GM23338 (cell line): ENCODE data around the gene COL1A2. TPM values are rescaled to one million over a fixed set of nuclear protein-coding genes. Genes with fewer than 3 reads are reported as not detected.

Source experiments
- ATAC-seq: fragments of 200-7000 bp; cut with Tn5 transposase; 3 replicates; pipeline ENCODE4 v1.9.1; 2020
- DNase-seq: peaks from one replicate; pipeline ENCODE4 v3.0.0-alpha.2; 2015; ENCODE audit warnings: low spot score
- H2AFZ ChIP-seq: fragments of 200-600 bp; sonication (generic); 2 replicates; pipeline ENCODE4 v1.8.0; 2016; ENCODE audit warnings: antibody characterized with exemption, mild to moderate bottlenecking, moderate library complexity
- H3F3A ChIP-seq: fragments of 200-600 bp; sonication (generic); replicated peaks from 2 replicates; pipeline ENCODE4 v1.8.0; 2017; ENCODE audit warnings: antibody characterized with exemption, mixed run types, low read depth
- H3K27ac ChIP-seq: fragments of 200-600 bp; sonication (generic); 2 replicates; pipeline ENCODE4 v1.6.1; 2016; ENCODE audit warnings: low read depth
- H3K27me3 ChIP-seq: fragments of 200-600 bp; sonication (generic); 2 replicates; pipeline ENCODE4 v1.8.0; 2016; ENCODE audit warnings: mild to moderate bottlenecking, mixed run types, moderate library complexity; ENCODE audit not compliant: insufficient read depth
- H3K36me3 ChIP-seq: fragments of 200-600 bp; sonication (generic); 2 replicates; pipeline ENCODE4 v1.8.0; 2016; ENCODE audit warnings: mild to moderate bottlenecking; ENCODE audit not compliant: insufficient read depth
- H3K4me1 ChIP-seq: fragments of 200-600 bp; sonication (generic); 2 replicates; pipeline ENCODE4 v1.8.0; 2016; ENCODE audit warnings: mild to moderate bottlenecking, moderate library complexity; ENCODE audit not compliant: insufficient read depth
- H3K4me2 ChIP-seq: fragments of 200-600 bp; sonication (generic); 2 replicates; pipeline ENCODE4 v1.7.1; 2017; ENCODE audit warnings: mixed run types
- H3K4me3 ChIP-seq: fragments of 200-600 bp; sonication (generic); 2 replicates; pipeline ENCODE4 v1.6.1; 2016; ENCODE audit warnings: mixed run types
- H3K79me2 ChIP-seq: fragments of 200-600 bp; sonication (generic); replicated peaks from 2 replicates; pipeline ENCODE4 v1.8.0; 2017; ENCODE audit warnings: mild to moderate bottlenecking; ENCODE audit not compliant: insufficient read depth
- H3K9me2 ChIP-seq: fragments of 200-600 bp; sonication (generic); 2 replicates; pipeline ENCODE4 v1.8.0; 2017; ENCODE audit not compliant: insufficient read depth
- H4K20me1 ChIP-seq: fragments of 200-600 bp; sonication (generic); replicated peaks from 2 replicates; pipeline ENCODE4 v1.8.0; 2017; ENCODE audit warnings: mild to moderate bottlenecking; ENCODE audit not compliant: insufficient read depth
- H3K27ac Mint-ChIP-seq: 2 replicates; pipeline ENCODE4 v1.8.0; 2020; ENCODE audit warnings: inconsistent platforms, mild to moderate bottlenecking, moderate library complexity, mixed read lengths
- H3K27me3 Mint-ChIP-seq: 3 replicates; pipeline ENCODE4 v1.8.0; 2022; ENCODE audit warnings: low read depth, mild to moderate bottlenecking, moderate library complexity, mixed read lengths, inconsistent platforms; ENCODE audit not compliant: insufficient read depth, poor library complexity
- H3K36me3 Mint-ChIP-seq: 3 replicates; pipeline ENCODE4 v1.8.0; 2021; ENCODE audit warnings: low read depth, mild to moderate bottlenecking, inconsistent platforms, moderate library complexity, mixed read lengths
- H3K4me1 Mint-ChIP-seq: 3 replicates; pipeline ENCODE4 v1.8.0; 2020; ENCODE audit warnings: mild to moderate bottlenecking, inconsistent platforms, mixed read lengths
- H3K4me3 Mint-ChIP-seq: 3 replicates; pipeline ENCODE4 v1.8.0; 2021; ENCODE audit warnings: moderate library complexity, mild to moderate bottlenecking, inconsistent platforms, mixed read lengths
- H3K9me3 Mint-ChIP-seq: 3 replicates; pipeline ENCODE4 v1.8.0; 2020; ENCODE audit warnings: moderate library complexity, mild to moderate bottlenecking, inconsistent platforms, mixed read lengths
- CREB1 ChIP-seq: fragments of 250-450 bp; sonication (Bioruptor Pico); IDR thresholded peaks from 2 replicates; pipeline ENCODE4 v1.5.0; 2020; ENCODE audit warnings: low read depth, mild to moderate bottlenecking, moderate library complexity
- EZH2 ChIP-seq: fragments of 200-600 bp; sonication (generic); IDR thresholded peaks from one replicate; pipeline ENCODE4 v1.8.0; 2017; ENCODE audit warnings: antibody characterized with exemption, mild to moderate bottlenecking, low read depth; ENCODE audit not compliant: unreplicated experiment
- EZH2phosphoT487 ChIP-seq: fragments of 200-600 bp; sonication (generic); IDR thresholded peaks from one replicate; pipeline ENCODE4 v1.8.1; 2018; ENCODE audit warnings: antibody characterized with exemption; ENCODE audit not compliant: unreplicated experiment
- POLR2AphosphoS5 ChIP-seq: IDR thresholded peaks from 2 replicates; pipeline ENCODE4 v1.6.1; 2016; ENCODE audit warnings: antibody characterized with exemption, low read depth
- STAT1 ChIP-seq: IDR thresholded peaks from one replicate; pipeline ENCODE4 v1.6.1; 2016; ENCODE audit warnings: antibody characterized with exemption; ENCODE audit not compliant: unreplicated experiment
- ZNF114 ChIP-seq: fragments of 250-450 bp; sonication (Bioruptor Pico); IDR thresholded peaks from 2 replicates; pipeline ENCODE4 v1.5.0; 2020; ENCODE audit warnings: mild to moderate bottlenecking, moderate library complexity
- ZNF331 ChIP-seq: fragments of 250-450 bp; sonication (Bioruptor Pico); IDR thresholded peaks from 2 replicates; pipeline ENCODE4 v1.5.0; 2020; ENCODE audit warnings: low read depth, mild to moderate bottlenecking, moderate library complexity
- polyA plus RNA-seq: library from polyadenylated mRNA; unstranded; fragments of >200 nt; fragmentation: Nextera tagmentation; extraction: Ambion mirVana; gene quantifications from 2 replicates; pipeline ENCODE4 v1.2.1, GENCODE V29; 2016
- total RNA-seq: library from RNA; depleted of rRNA; stranded (reverse); fragments of >200 nt; shearing (Covaris generic); gene quantifications from 2 replicates; pipeline ENCODE4 v1.2.3, GENCODE V29; 2014
- TF ChIP-seq, protein P1 (sequence below), 2 experiments: fragments of 200-600 bp in 1 of 2; sonication (generic) in 1 of 2; conservative IDR thresholded peaks; 2 replicates each; pipeline versions ENCODE4 v1.5.1 to v1.6.1; 2016 to 2017; ENCODE audit warnings: antibody characterized with exemption in 2 of 2, low read depth in 2 of 2, mild to moderate bottlenecking in 2 of 2, moderate library complexity in 1 of 2
- TF ChIP-seq, protein P2 (sequence below): fragments of 250-450 bp; sonication (Bioruptor Pico); IDR thresholded peaks from 2 replicates; pipeline ENCODE4 v1.5.0; 2020; ENCODE audit warnings: mild to moderate bottlenecking, moderate library complexity

Gene COL1A2
- total and polyA plus RNA-seq, 2 experiments from 2014 or later = 32.0 to 67.0 TPM

DNA sequence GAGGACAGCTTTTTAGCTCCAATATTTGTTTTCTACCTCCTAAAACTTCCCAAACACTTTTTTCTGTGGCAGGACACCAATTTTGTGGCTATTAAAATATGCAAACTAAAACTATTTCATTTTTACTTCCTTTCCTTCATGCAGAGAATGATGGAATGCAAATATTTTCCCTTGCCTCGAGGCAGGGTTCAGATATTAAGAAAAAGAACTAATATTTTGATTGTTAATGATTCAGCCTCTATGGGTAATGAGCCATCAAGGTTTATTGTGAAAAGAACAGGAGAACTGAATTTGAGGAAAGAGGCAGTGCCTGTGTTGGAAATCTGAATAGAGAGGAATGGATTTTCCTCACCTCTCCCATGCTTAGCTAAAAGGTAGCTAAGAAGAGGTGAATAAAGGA is 71.8 kb downstream of the COL1A2 start:
- no peaks in the 10 kb centered on the region for H3K27me3 ChIP-seq
- 0 out of 2 replicates have a peak overlapping the region, but pooled peaks have one; percentile 19 for H2AFZ ChIP-seq
- H3K4me3 ChIP-seq = no peak overlapping the region
- no peaks in the 10 kb centered on the region for H3K36me3 ChIP-seq
- H3F3A ChIP-seq = no peaks in the 10 kb centered on the region
- 0 out of 2 replicates have a peak, but pooled peaks cover 3% of the 10 kb centered on the region for H3K9me2 ChIP-seq
- no peaks in the 10 kb centered on the region for H3K9me3 Mint-ChIP-seq
- H3K27ac ChIP-seq = no peak overlapping the region
- H3K36me3 Mint-ChIP-seq = no peaks in the 10 kb centered on the region
- no peak for ATAC-seq
- no peaks in the 10 kb centered on the region for H4K20me1 ChIP-seq
- H3K27ac Mint-ChIP-seq = no peak overlapping the region
- peaks cover 2% of the 10 kb centered on the region for H3K27me3 Mint-ChIP-seq
- peaks cover 5% of the 10 kb centered on the region for H3K4me1 Mint-ChIP-seq
- H3K79me2 ChIP-seq = no peaks in the 10 kb centered on the region
- DNase-seq = no peak
- no peak overlapping the region for H3K4me3 Mint-ChIP-seq
- H3K4me2 ChIP-seq = no peak overlapping the region
- H3K4me1 ChIP-seq = no peaks in the 10 kb centered on the region
- TF ChIP-seq, protein P1, sequence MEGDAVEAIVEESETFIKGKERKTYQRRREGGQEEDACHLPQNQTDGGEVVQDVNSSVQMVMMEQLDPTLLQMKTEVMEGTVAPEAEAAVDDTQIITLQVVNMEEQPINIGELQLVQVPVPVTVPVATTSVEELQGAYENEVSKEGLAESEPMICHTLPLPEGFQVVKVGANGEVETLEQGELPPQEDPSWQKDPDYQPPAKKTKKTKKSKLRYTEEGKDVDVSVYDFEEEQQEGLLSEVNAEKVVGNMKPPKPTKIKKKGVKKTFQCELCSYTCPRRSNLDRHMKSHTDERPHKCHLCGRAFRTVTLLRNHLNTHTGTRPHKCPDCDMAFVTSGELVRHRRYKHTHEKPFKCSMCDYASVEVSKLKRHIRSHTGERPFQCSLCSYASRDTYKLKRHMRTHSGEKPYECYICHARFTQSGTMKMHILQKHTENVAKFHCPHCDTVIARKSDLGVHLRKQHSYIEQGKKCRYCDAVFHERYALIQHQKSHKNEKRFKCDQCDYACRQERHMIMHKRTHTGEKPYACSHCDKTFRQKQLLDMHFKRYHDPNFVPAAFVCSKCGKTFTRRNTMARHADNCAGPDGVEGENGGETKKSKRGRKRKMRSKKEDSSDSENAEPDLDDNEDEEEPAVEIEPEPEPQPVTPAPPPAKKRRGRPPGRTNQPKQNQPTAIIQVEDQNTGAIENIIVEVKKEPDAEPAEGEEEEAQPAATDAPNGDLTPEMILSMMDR (conservative IDR thresholded peaks at IDR 0.05; ENCODE audit: low read depth in 2 of 2) = no peak
- TF ChIP-seq STAT1 = no peak
- no peak for TF ChIP-seq EZH2
- no peak for TF ChIP-seq EZH2phosphoT487
- TF ChIP-seq ZNF331 (CRISPR knock-in tag) = no peak
- TF ChIP-seq ZNF114 (CRISPR knock-in tag) = no peak

DNA sequence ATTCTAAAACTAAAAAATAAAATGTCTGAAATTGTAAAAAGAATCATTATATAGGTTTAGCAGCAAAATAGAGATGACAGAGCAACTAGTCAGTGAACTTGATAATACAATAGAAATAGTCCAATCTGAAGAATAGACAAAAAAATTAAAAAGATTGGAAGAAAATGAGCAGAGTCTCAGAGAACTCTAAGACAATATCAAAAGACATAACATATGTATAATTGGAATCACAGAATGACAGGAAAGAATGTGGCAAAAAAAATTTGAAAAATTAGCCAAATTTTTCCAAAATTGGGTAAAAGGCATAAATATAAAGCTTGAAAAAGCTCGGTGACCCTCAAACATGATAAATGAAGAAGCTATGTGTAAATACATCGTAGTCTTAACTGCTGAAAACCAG is 76.9 kb downstream of the COL1A2 start:
- ATAC-seq = no peak
- H3K4me2 ChIP-seq = no peak overlapping the region
- no peak overlapping the region for H3K4me3 ChIP-seq
- H3K79me2 ChIP-seq = no peaks in the 10 kb centered on the region
- no peaks in the 10 kb centered on the region; the same call in 2 of the 3 replicates for H3K9me3 Mint-ChIP-seq
- no peaks in the 10 kb centered on the region for H3K4me1 ChIP-seq
- H3K9me2 ChIP-seq = no peaks in the 10 kb centered on the region
- H3K4me1 Mint-ChIP-seq = peaks cover 5% of the 10 kb centered on the region
- H3F3A ChIP-seq = no peaks in the 10 kb centered on the region
- H2AFZ ChIP-seq = no peak overlapping the region
- H3K27me3 Mint-ChIP-seq = peaks cover 2% of the 10 kb centered on the region
- no peak overlapping the region for H3K27ac ChIP-seq
- no peaks in the 10 kb centered on the region for H3K27me3 ChIP-seq
- H3K36me3 ChIP-seq = no peaks in the 10 kb centered on the region
- DNase-seq = no peak
- no peaks in the 10 kb centered on the region for H3K36me3 Mint-ChIP-seq
- H4K20me1 ChIP-seq = no peaks in the 10 kb centered on the region
- no peak overlapping the region for H3K27ac Mint-ChIP-seq
- no peak overlapping the region for H3K4me3 Mint-ChIP-seq
- TF ChIP-seq CREB1 (CRISPR knock-in tag) = no peak
- TF ChIP-seq EZH2 = no peak
- no peak for TF ChIP-seq ZNF331 (CRISPR knock-in tag)
- TF ChIP-seq, protein P1 (conservative IDR thresholded peaks at IDR 0.05; ENCODE audit: low read depth in 2 of 2) = no peak
- TF ChIP-seq, protein P2, sequence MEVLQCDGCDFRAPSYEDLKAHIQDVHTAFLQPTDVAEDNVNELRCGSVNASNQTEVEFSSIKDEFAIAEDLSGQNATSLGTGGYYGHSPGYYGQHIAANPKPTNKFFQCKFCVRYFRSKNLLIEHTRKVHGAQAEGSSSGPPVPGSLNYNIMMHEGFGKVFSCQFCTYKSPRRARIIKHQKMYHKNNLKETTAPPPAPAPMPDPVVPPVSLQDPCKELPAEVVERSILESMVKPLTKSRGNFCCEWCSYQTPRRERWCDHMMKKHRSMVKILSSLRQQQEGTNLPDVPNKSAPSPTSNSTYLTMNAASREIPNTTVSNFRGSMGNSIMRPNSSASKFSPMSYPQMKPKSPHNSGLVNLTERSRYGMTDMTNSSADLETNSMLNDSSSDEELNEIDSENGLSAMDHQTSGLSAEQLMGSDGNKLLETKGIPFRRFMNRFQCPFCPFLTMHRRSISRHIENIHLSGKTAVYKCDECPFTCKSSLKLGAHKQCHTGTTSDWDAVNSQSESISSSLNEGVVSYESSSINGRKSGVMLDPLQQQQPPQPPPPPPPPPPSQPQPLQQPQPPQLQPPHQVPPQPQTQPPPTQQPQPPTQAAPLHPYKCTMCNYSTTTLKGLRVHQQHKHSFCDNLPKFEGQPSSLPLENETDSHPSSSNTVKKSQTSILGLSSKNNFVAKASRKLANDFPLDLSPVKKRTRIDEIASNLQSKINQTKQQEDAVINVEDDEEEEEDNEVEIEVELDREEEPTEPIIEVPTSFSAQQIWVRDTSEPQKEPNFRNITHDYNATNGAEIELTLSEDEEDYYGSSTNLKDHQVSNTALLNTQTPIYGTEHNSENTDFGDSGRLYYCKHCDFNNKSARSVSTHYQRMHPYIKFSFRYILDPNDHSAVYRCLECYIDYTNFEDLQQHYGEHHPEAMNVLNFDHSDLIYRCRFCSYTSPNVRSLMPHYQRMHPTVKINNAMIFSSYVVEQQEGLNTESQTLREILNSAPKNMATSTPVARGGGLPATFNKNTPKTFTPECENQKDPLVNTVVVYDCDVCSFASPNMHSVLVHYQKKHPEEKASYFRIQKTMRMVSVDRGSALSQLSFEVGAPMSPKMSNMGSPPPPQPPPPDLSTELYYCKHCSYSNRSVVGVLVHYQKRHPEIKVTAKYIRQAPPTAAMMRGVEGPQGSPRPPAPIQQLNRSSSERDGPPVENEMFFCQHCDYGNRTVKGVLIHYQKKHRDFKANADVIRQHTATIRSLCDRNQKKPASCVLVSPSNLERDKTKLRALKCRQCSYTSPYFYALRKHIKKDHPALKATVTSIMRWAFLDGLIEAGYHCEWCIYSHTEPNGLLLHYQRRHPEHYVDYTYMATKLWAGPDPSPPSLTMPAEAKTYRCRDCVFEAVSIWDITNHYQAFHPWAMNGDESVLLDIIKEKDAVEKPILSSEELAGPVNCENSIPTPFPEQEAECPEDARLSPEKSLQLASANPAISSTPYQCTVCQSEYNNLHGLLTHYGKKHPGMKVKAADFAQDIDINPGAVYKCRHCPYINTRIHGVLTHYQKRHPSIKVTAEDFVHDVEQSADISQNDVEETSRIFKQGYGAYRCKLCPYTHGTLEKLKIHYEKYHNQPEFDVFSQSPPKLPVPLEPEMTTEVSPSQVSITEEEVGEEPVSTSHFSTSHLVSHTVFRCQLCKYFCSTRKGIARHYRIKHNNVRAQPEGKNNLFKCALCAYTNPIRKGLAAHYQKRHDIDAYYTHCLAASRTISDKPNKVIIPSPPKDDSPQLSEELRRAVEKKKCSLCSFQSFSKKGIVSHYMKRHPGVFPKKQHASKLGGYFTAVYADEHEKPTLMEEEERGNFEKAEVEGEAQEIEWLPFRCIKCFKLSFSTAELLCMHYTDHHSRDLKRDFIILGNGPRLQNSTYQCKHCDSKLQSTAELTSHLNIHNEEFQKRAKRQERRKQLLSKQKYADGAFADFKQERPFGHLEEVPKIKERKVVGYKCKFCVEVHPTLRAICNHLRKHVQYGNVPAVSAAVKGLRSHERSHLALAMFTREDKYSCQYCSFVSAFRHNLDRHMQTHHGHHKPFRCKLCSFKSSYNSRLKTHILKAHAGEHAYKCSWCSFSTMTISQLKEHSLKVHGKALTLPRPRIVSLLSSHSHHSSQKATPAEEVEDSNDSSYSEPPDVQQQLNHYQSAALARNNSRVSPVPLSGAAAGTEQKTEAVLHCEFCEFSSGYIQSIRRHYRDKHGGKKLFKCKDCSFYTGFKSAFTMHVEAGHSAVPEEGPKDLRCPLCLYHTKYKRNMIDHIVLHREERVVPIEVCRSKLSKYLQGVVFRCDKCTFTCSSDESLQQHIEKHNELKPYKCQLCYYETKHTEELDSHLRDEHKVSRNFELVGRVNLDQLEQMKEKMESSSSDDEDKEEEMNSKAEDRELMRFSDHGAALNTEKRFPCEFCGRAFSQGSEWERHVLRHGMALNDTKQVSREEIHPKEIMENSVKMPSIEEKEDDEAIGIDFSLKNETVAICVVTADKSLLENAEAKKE = no peak
- TF ChIP-seq POLR2AphosphoS5 = no peak
